D341Med (cell line): ENCODE measurements around the gene CNN2.
A peak's percentile ranks its signal among the peaks of the same experiment; 100 is the strongest.

Experiments used
- DNase-seq: peaks from one replicate; pipeline ENCODE4 v3.0.0; 2012; ENCODE audit warnings: low spot score

CNN2 gene

DNA sequence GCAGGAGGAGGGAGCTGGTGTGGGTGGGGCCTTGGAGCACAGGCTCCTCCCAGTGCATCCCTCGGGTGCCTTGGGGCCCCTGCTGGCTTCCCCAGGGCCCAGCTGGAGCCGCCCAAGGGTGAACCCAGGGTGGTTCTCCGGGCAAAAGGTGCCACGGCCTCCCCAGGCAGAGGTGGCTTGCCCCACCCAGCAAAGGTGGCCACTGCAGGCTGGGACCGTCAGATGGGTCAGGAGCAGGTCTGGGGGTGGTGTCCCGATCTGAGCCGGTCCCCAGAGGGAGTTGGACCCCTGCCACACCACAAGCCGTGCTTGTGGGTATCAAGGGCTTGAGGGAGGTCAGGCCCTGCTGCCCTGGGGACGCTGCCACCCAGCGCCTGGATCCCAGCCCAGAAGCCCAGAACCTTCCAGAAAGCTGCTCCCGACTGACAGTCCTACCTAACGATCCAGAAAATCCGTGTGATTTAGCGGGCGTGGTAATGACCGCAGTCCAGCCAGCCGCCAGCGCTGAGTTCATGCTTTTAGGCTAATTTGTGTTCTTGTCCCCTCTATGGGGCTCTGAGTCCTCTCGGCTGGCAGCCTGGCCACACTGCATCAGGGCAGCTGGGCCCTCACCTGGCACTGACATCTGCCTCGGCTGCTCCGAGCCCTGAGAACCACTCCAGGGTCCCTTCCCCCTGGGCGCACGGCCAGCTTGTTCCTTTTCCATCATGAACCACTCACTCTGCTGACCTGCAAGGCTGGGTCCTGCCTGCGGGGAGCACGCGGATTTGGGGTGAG is 31.2 kb upstream of the CNN2 start:
- no peak for DNase-seq

DNA sequence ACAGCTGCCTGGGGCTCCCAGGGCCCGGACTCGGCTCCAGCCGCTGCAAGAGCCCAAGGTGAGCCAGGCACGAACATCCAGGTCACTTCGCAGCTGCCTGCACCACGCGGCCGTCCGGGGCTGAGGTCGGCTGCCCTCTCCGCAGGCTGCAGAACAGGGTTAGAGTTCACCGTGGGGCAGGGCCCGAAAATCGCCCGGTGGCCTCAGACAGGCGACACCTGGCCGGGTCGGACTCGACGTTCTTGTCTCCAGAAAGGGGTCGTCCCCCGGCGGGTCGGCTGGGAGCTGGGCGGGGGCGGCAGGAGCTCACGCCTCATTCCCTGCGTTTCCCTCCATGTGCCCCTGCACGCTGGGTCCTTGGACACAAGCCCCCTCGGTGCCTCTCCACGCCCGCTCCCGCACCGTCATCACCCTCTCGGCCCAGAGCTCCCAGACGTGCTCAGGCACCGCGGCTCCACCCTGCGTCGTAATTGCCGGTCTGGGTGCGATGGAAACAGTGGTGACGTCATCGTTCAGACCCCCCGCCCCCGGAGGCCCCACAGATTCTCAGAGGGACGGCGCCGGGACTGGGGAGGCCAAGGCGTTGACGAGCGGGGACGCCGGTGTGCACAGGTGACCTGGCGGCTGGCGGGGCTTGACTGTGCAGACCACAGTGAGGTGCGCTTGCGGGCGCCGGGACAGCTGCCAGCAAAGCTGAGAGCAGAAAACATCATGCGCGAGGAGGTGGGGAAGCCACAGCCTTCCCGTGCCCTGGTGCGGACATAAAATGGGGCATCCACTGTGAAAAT is 30.2 kb upstream of the CNN2 start:
- peak; percentile 70 for DNase-seq

DNA sequence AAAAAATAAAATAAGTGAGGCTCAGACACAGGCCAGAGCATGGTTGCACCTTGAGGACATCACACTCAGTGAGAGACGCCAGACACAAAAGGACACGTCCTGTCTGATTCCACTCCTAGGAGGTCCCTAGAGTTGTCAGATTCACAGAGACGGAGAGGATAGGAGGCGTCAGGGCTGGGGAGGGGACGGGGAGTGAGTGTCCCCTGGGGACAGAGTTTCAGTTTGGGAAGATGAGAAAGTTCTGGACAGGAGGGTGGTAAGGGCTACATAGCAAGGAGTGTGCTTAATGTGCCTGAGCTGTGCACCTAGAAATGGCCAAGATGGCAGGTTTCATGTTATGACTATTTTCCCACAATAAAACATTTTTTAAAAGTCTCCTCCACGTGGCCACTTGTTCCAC is 28.3 kb upstream of the CNN2 start:
- no peak for DNase-seq

DNA sequence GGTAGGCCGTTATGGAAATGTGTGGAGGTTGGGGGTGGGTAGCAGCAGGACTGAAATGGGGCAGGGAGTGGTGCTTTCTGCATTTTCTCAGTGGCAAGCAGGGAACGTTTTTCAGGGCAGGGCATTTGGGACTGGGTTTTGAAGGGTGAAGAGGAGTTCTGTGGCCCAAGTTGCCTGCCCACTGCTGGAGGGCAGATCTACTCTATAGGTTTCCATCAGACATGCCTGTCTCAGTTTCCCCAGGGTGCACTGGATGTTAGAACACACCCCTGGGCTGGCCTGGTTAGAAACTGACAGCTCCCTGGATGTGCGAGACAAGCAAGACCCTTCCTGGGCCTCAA is 27.1 kb upstream of the CNN2 start:
- no peak for DNase-seq

DNA sequence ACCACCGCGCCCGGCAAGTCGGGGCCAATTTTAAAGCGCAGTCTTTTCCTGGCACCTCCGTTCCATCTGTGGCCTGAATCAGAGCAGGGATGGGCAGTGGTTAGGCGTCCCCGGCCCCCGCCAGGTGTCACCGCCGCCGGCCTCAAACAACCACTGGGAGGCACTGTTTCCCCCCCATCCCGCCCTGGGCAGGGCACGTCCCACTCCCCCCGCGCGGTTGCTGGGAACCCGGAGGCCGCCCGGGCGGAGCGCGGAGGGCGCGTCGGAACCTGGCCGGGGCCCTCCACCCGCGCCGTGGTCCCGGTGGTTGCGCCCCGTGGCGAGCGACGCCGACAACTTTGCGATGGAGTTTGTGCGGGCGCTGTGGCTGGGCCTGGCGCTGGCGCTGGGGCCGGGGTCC is 26.3 kb upstream of the CNN2 start, which contains the start of gene GRIN3B:
TSS of gene GRIN3B (plus strand) at position 325 of the 400 bp plus-strand sequence. CDS start at position 344, 19 bp downstream.
- DNase-seq = peak; percentile 90

DNA sequence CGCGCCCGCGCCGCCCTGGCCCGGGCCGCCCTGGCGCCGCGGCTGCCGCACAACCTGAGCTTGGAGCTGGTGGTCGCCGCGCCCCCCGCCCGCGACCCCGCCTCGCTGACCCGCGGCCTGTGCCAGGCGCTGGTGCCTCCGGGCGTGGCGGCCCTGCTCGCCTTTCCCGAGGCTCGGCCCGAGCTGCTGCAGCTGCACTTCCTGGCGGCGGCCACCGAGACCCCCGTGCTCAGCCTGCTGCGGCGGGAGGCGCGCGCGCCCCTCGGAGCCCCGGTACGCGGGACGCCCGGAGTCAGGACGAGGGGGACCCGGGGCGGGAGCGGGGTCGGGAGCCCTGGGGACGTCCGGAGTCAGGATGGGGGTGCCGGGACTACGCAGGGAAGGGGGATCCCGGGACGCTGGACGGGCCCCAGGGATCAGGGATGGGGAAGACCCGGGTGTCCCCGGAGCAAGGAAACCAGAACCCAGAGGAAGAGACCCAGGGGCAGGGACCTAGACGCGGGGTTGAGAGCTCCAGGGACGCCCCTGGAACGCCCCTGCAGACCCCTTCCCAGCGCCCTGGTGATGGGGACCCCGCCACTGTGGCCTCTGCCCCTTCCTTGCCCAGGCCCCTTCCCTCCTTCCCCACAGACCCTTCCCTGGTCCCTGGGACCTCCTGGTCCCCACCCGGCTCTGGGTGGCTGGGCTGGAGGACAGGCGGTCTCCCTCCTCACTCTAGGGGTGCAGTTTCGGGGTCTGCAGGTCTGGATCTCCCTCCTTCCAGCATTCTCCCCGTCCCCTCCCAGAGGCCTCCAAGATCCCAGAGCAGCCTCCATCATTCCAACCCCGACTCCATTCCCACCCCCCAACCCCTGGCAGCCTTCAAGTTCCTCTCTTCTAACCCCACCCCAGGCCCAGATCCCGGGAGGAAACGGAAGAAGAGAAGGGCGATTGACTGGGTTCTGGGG is 25.5 kb upstream of the CNN2 start:
- no peak for DNase-seq

DNA sequence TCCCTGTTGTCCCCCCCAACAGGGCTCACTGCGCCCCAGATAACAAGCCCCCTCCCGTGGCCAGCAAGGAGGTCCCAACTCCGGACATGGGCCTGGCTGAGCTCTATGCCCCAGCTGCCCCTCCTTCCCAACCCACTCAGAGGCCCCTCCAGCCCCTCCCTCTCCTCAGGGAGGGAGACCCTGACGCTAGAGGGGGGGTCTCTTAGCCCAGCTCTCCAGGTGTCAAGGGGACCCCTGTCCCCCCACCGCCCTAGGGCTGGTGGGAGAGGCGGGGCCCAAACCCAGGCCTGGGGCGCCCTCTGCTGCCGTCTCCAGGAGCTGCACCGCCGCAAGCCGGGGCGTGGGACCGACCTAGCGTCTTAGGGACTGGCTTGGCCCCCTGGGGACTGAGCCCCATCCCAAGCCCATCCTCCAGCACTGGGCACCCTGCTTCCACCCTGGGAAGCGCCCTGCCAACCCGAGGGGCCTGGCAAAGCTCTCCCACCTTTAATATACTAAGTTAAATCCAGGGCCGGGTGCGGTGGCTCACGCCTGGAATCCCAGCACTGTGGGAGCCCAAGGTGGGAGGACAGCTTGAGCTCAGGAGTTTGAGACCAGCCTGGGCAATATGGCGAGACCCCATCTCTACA is 24.8 kb upstream of the CNN2 start:
- DNase-seq = peak; percentile 90

DNA sequence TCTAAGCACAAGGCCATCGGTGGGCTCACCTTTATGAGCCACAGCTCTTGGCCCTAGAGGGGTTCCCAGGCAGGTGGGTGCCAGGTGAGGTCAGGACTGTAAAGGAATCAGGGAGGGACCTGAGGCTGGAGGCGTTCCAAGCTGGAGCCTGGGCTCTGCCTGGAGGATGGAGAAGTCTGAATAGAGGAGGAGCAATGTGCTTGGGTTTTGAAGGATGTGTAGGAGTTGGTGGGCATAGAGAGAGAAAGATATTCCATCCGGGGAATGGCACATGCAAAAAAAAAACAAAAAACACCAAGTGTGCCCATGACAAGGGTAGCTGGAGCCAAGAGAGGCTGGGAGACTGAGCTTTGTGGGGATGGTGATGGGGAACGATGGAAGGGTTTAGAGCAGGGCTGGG is 23.8 kb upstream of the CNN2 start:
- no peak for DNase-seq

DNA sequence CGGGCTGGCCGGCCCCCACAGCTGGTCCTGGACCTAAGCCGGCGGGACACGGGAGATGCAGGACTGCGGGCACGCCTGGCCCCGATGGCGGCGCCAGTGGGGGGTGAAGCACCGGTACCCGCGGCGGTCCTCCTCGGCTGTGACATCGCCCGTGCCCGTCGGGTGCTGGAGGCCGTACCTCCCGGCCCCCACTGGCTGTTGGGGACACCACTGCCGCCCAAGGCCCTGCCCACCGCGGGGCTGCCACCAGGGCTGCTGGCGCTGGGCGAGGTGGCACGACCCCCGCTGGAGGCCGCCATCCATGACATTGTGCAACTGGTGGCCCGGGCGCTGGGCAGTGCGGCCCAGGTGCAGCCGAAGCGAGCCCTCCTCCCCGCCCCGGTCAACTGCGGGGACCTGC is 23.1 kb upstream of the CNN2 start:
- DNase-seq = no peak

DNA sequence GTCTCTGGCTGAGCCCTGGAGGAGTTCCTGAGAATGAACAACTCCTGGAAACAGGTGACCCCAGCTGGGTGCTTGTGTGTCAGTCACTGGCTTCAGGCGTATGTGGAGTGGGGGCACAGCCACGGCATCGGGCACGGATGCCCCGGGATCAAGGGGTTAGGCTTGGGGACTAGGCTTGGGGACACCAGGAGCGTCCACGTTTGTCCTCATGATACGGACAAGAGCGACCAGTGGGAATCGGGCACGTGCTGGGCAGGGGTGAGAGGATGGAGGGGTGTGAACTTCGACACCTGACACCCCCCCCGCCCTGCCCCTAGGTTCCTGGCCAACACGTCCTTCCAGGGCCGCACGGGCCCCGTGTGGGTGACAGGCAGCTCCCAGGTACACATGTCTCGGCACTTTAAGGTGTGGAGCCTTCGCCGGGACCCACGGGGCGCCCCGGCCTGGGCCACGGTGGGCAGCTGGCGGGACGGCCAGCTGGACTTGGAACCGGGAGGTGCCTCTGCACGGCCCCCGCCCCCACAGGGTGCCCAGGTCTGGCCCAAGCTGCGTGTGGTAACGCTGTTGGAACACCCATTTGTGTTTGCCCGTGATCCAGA is 22.1 kb upstream of the CNN2 start:
- no peak for DNase-seq

DNA sequence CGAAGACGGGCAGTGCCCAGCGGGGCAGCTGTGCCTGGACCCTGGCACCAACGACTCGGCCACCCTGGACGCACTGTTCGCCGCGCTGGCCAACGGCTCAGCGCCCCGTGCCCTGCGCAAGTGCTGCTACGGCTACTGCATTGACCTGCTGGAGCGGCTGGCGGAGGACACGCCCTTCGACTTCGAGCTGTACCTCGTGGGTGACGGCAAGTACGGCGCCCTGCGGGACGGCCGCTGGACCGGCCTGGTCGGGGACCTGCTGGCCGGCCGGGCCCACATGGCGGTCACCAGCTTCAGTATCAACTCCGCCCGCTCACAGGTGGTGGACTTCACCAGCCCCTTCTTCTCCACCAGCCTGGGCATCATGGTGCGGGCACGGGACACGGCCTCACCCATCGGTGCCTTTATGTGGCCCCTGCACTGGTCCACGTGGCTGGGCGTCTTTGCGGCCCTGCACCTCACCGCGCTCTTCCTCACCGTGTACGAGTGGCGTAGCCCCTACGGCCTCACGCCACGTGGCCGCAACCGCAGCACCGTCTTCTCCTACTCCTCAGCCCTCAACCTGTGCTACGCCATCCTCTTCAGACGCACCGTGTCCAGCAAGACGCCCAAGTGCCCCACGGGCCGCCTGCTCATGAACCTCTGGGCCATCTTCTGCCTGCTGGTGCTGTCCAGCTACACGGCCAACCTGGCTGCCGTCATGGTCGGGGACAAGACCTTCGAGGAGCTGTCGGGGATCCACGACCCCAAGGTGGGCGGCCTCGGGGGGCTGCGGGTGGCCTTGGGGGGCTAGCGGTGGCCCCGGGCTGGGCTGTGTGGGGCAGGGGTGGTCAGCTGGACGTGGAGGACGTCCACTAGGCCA is 21.4 kb upstream of the CNN2 start:
- no peak for DNase-seq

DNA sequence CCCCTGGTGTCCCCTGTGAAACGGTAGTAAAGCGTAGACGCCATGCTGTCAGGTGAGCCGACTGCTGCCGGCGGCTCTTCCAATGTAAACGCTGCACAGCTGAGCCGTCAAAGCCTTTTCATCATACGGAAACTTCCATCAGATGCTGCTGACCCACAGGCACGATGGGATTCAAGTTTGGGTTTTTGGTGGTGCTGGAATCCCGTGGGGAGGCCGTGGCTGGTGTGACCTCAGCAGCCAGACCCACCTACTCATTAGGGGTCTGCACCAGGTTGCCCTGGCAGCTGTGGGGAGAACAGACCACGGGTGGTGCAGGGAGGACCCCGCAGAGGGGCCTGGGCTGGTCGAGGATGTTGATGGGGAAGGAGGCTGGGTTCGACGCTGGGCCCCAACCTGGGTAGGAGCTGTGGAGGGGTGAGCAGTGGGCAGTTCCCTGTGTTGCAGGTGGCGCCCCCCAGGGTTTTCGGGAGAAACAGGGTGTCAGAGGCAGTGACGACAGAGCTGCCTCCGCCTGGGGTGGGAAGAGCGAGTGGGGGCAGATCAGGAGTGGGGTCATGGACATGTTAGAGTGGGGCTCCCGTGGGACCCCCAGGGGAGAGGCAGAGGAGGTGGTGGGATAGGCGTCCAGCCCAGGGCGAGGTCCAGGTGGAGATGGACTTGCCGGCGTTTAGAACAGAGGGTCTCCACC is 19.6 kb upstream of the CNN2 start:
- DNase-seq = no peak

DNA sequence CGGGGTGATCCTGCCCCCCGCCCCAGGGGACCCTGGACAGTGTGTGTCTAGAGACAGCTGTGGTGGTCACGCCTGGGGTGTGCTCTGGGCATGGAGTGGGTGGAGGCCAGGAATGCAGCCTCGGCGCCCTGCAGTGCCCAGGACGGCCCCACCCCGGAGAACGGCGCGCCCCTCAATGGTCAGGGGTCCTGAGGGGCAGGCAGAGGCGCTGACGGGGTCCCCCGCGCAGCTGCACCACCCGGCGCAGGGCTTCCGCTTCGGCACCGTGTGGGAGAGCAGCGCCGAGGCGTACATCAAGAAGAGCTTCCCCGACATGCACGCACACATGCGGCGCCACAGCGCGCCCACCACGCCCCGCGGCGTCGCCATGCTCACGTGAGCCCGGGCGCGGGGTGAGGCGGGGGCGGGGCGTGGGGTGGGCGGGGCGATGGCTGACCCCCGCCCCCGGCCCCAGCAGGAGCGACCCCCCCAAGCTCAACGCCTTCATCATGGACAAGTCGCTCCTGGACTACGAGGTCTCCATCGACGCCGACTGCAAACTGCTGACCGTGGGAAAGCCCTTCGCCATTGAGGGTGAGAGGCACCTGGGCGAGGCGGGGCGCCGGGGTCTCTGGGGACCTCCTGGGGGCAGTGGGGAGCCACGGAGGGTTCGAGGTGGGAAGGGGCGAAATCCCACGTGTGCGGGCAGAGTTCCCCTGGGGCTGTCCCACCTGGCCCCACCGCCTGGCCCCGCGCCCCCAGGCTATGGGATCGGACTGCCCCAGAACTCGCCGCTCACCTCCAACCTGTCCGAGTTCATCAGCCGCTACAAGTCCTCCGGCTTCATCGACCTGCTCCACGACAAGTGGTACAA is 18.8 kb upstream of the CNN2 start:
- no peak for DNase-seq

DNA sequence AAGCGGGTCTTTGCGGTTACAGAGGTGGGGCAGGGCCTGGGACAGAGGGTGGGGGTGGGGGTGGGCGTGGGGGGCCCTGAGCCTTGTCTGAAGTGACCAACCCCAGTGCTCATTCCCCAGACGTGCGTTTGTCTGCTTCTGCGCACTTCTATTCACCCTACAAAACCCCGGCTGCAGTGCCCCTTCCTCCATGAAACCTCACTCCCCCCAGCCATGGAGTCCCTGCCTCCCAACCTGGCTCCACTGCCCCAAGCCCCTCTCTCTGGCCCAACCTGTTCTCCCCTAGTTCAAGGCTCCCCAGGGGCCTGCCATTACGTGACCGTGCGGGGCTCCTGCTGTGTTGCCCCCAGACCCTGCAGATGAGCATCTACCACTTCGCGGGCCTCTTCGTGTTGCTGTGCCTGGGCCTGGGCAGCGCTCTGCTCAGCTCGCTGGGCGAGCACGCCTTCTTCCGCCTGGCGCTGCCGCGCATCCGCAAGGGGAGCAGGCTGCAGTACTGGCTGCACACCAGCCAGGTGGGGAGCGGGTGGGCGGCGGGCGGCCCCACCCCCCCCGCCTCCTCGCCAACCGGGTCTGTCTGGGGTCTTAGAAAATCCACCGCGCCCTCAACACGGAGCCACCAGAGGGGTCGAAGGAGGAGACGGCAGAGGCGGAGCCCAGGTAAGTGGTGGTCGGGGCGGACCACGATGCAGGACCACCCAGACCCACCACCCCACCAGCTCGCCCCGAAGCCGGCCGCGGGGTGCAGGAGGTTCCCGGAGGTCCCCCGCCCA is 18.0 kb upstream of the CNN2 start:
- DNase-seq = peak; percentile 49

DNA sequence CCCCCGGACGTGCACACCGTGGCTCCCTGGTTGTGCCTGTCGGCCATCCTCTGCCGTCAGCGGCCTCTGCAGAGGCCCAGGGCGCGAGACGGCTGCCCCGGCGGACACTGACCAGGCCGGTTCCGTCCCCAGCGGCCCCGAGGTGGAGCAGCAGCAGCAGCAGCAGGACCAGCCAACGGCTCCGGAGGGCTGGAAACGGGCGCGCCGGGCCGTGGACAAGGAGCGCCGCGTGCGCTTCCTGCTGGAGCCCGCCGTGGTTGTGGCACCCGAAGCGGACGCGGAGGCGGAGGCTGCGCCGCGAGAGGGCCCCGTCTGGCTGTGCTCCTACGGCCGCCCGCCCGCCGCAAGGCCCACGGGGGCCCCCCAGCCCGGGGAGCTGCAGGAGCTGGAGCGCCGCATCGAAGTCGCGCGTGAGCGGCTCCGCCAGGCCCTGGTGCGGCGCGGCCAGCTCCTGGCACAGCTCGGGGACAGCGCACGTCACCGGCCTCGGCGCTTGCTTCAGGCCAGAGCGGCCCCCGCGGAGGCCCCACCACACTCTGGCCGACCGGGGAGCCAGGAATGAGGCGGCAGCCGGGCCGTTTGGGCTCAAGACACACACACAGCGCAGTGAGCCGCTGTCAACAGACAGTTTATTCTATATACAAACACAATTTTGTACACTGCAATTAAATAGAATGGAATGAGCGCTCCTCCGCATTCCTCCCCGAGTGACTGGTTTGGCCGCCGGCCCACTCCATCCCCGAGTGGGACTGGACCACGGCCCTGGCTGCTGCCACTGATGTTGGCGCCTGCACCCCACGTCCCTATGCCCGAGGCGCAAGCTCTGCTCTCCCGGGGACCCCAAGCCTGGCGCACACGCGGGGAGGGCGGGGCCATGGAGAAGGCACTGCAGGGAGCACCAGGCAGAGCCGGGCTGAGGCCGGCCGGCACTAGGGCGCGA is 17.1 kb upstream of the CNN2 start:
- DNase-seq = peak; percentile 47

DNA sequence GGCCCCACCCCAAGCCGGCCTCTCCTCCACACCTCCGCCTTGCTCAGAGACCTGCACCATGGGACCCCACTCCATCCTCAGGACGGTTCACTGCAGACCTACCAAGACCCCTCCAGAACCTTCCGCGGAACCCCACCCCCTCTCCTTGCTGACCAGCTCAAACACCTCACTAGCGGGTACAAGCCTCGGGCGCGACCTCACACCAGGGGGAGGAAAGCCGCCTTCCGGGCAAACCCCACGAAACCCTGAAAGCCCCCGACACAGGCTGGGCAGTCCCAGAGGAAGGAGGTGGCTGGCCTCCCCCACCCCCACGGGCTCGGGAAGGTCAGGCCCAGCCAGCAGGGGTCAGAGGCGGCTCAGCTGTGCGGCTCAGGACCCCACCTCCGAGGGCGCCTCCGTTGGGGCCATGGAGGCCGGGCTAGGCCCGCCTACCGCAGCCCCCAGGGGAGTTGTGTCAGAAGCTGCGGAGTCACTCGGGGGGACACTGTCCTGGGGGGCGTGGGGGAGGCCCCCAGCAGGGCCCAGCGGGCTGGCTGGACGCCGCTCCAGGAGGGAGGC is 16.3 kb upstream of the CNN2 start:
- no peak for DNase-seq
